GM06990 (cell line): ENCODE data around the gene CLEC2B.

Source experiments
- DNase-seq: peaks from one replicate; pipeline ENCODE4 v3.0.0-alpha.2; 2011; ENCODE audit not compliant: insufficient read length; ENCODE audit errors: extremely low read depth
- H3K27me3 ChIP-seq: replicated peaks from 2 replicates; pipeline ENCODE4 v1.6.0; 2011; ENCODE audit warnings: low read length; ENCODE audit not compliant: control insufficient read depth, insufficient read depth
- H3K36me3 ChIP-seq: 2 replicates; pipeline ENCODE4 v1.5.1; 2011; ENCODE audit warnings: low read length; ENCODE audit not compliant: control insufficient read depth, insufficient read depth
- H3K4me3 ChIP-seq: replicated peaks from 2 replicates; pipeline ENCODE4 v1.5.1; 2011; ENCODE audit warnings: low read depth, mild to moderate bottlenecking, control low read depth, low read length
- CTCF ChIP-seq: IDR thresholded peaks from 2 replicates; pipeline ENCODE4 v1.5.1; 2011; ENCODE audit warnings: low read length, control low read depth, mild to moderate bottlenecking, inconsistent platforms; ENCODE audit not compliant: insufficient read depth, poor library complexity, severe bottlenecking

Gene CLEC2B

GRCh38 chr12:9831720-9832119 lies 37.4 kb downstream of the CLEC2B start:
- no peaks in the 10 kb centered on the region for H3K36me3 ChIP-seq
- no peaks in the 10 kb centered on the region for H3K27me3 ChIP-seq
- no peak for DNase-seq
- TF ChIP-seq CTCF: no peak
- no peak overlapping the region for H3K4me3 ChIP-seq

GRCh38 chr12:9829982-9830381 lies 39.2 kb downstream of the CLEC2B start:
- no peaks in the 10 kb centered on the region for H3K36me3 ChIP-seq
- TF ChIP-seq CTCF: no peak
- no peak for DNase-seq
- H3K4me3 ChIP-seq: no peak overlapping the region
- no peaks in the 10 kb centered on the region for H3K27me3 ChIP-seq

GRCh38 chr12:9829483-9829882 lies 39.7 kb downstream of the CLEC2B start:
- DNase-seq: no peak
- H3K36me3 ChIP-seq: no peaks in the 10 kb centered on the region
- H3K4me3 ChIP-seq: no peak overlapping the region
- no peaks in the 10 kb centered on the region for H3K27me3 ChIP-seq
- no peak for TF ChIP-seq CTCF

- Histone ChIP-seq H3K4me3 (no peak within 1 kb of the TSS), H3K27me3 (no peaks in the 10 kb centered on the region), H3K36me3 (no peaks in the 10 kb centered on the region)
- TF ChIP-seq CTCF: no peak
- DNase-seq: no peak
Measured at GRCh38 chr12:9827209-9827888, 41.8 kb downstream of the CLEC2B start, which contains the start of gene KLRF1. KLRF1 (plus strand) TSS chr12:9827481; CDS start chr12:9827545, 64 bp downstream.

- Histone ChIP-seq H3K4me3 (no peak overlapping the region), H3K27me3 (no peaks in the 10 kb centered on the region; the same call in 1 of the 2 replicates), H3K36me3 (no peaks in the 10 kb centered on the region)
- no peak for TF ChIP-seq CTCF
- no peak for DNase-seq
Measured at GRCh38 chr12:9820281-9820930, 48.7 kb downstream of the CLEC2B start.
